Suprapubic skin (tissue), 4 donors: ENCODE results near the gene RNF20. TPM values are rescaled to one million over a fixed set of nuclear protein-coding genes. Genes with fewer than 3 reads are reported as not detected.
"Not testable (repeated sequence)": the region's sequence is repeated elsewhere in the genome, so short reads cannot be mapped to it uniquely, and the experiment has no call there.

ENCODE experiments used
- DNase-seq, 2 donors: peaks; one replicate each; pipeline ENCODE4 v3.0.0-alpha.2; 2019; ENCODE audit warnings: low spot score in 2 of 2
- H3K27ac ChIP-seq: fragments of 200-600 bp; sonication (generic); one replicate; pipeline ENCODE4 v1.5.1; 2019
- H3K27me3 ChIP-seq: fragments of 200-600 bp; sonication (generic); one replicate; pipeline ENCODE4 v1.5.1; 2019
- H3K36me3 ChIP-seq: fragments of 200-600 bp; sonication (generic); one replicate; pipeline ENCODE4 v1.5.1; 2019
- H3K4me1 ChIP-seq: fragments of 200-600 bp; sonication (generic); one replicate; pipeline ENCODE4 v1.5.1; 2019
- H3K4me3 ChIP-seq: fragments of 200-600 bp; sonication (generic); one replicate; pipeline ENCODE4 v1.5.1; 2019; ENCODE audit warnings: mild to moderate bottlenecking
- H3K9me3 ChIP-seq: fragments of 200-600 bp; sonication (generic); one replicate; pipeline ENCODE4 v1.5.1; 2019
- CTCF ChIP-seq, 2 donors: fragments of 200-600 bp in 1 of 2; fragments of 450-650 bp in 1 of 2; sonication (generic) in 1 of 2; IDR thresholded peaks; one replicate each; pipeline ENCODE4 v1.5.1; 2016 to 2019; ENCODE audit warnings: antibody characterized with exemption in 2 of 2, mild to moderate bottlenecking in 1 of 2, moderate library complexity in 1 of 2
- EP300 ChIP-seq: sonication (generic); formaldehyde crosslinking; IDR thresholded peaks from one replicate; pipeline ENCODE4 v1.6.1; 2017; ENCODE audit warnings: antibody characterized with exemption
- POLR2A ChIP-seq, 2 donors: fragments of 450-650 bp; IDR thresholded peaks; one replicate each; pipeline ENCODE4 v1.6.1; 2017; ENCODE audit warnings: antibody characterized with exemption in 2 of 2, mild to moderate bottlenecking in 2 of 2, moderate library complexity in 2 of 2
- POLR2AphosphoS5 ChIP-seq, 3 donors: sonication (generic); formaldehyde crosslinking; IDR thresholded peaks; one replicate each; pipeline ENCODE4 v1.6.1; 2017; ENCODE audit warnings: antibody characterized with exemption in 3 of 3
- WGBS: methylation state at CpG from one replicate; pipeline ENCODE4 v1.1.5; 2018; 5-methylcytosine and 5-hydroxymethylcytosine counted together
- total RNA-seq, 4 donors: library from RNA; depleted of rRNA; stranded (reverse); fragments of >200 nt; gene quantifications; one replicate each; pipeline ENCODE4 v1.1.0, GENCODE V29; 2016

RNF20 gene
- total RNA-seq, 4 donors from 2014 or later, result 16.0 to 24.1 (median 22.3) TPM

GRCh38 chr9:101536351-101536750, 2.7 kb downstream of the RNF20 start:
- Histone ChIP-seq H3K4me3 (no peak overlapping the region), H3K36me3 (peaks cover 25% of the 10 kb centered on the region), H3K27ac (no peak overlapping the region), H3K4me1 (peaks cover 33% of the 10 kb centered on the region), H3K9me3 (no peaks in the 10 kb centered on the region), H3K27me3 (no peaks in the 10 kb centered on the region)
- DNase-seq, result no peak
- TF ChIP-seq CTCF (IDR thresholded peaks at IDR 0.05) (no peak), POLR2AphosphoS5 (IDR thresholded peaks at IDR 0.05) (no peak)

DNA sequence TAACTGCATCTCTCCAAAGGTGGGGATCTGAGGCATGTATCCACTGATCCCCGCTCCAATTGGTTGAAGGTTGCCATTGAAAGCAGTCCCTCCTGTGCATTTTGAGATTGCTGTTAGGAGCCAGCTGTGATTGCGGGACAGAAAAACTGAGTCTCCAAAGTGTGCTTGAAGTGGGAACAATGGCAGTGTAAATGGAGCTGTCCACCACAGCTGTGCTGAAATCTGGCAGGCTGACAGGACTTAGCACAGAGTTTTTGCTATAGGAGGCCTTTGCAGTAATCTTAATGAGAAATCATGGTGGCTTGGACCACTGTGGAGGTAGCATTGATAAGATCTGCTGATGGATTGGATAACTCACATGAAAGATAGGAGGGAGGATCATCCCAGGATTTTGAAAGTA, 3.3 kb downstream of the RNF20 start:
- no peaks in the 10 kb centered on the region for H3K9me3 ChIP-seq
- no peak for DNase-seq
- TF ChIP-seq CTCF (IDR thresholded peaks at IDR 0.05) (no peak), EP300 (no peak), POLR2A (IDR thresholded peaks at IDR 0.05) (no peak), POLR2AphosphoS5 (IDR thresholded peaks at IDR 0.05) (no peak)
- WGBS, result 92% methylated on average over 2 of the region's 2 CpGs
- no peaks in the 10 kb centered on the region for H3K27me3 ChIP-seq
- peaks cover 33% of the 10 kb centered on the region for H3K4me1 ChIP-seq
- H3K4me3 ChIP-seq, result no peak overlapping the region
- peaks cover 27% of the 10 kb centered on the region for H3K36me3 ChIP-seq
- no peak overlapping the region for H3K27ac ChIP-seq

DNA sequence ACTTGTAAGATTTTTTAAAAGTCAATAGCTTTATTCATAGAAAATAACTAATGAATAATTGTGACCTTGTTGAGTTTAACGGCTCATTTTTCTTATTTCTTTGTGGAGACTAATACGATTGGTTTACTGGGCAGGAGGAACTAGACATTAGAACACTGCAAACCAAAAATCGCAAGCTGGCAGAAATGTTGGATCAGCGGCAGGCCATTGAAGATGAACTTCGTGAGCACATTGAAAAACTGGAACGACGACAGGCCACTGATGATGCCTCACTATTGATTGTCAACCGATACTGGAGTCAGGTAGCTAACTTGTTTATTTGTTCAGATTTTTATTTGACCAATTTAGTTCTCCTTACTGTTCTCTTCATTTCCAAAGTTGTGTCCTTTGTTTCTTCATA, 6.4 kb downstream of the RNF20 start:
- 98% methylated on average over 8 of the region's 8 CpGs for WGBS
- H3K27me3 ChIP-seq, result no peaks in the 10 kb centered on the region
- H3K9me3 ChIP-seq, result no peaks in the 10 kb centered on the region
- no peak overlapping the region for H3K4me3 ChIP-seq
- peaks cover 20% of the 10 kb centered on the region for H3K4me1 ChIP-seq
- peaks cover 37% of the 10 kb centered on the region for H3K36me3 ChIP-seq
- no peak for DNase-seq
- TF ChIP-seq POLR2A (IDR thresholded peaks at IDR 0.05) (no peak), EP300 (no peak), POLR2AphosphoS5 (IDR thresholded peaks at IDR 0.05) (no peak), CTCF (IDR thresholded peaks at IDR 0.05) (no peak)
- no peak overlapping the region for H3K27ac ChIP-seq

DNA sequence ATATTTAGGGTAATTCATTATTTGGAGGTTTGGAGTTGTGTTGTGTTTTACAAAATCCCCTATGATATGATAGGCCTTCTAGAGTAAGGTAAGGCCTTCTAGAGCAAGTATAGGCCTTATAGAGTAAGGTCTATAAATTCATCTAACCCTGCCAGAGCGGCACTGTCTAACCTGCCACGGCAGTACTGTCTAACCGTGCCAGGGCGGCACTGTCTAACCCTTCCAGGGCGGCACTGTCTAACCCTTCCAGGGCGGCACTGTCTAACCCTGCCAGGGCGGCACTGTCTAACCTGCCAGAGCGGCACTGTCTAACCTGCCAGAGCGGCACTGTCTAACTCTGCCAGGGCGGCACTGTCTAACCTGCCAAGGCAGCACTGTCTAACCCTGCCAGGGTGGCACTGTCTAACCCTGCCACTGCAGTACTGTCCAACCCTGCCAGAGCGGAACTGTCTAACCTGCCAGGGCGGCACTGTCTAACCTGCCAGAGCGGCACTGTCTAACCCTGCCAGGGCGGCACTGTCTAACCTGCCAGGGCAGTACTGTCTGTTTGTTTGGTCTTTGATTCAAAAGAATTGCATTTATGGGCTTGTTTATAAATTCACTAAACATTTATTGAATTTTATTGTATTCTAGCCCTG, 9.6 kb downstream of the RNF20 start:
- H3K4me1 ChIP-seq, result peaks cover 5% of the 10 kb centered on the region
- TF ChIP-seq POLR2AphosphoS5 (IDR thresholded peaks at IDR 0.05) (no peak), CTCF (IDR thresholded peaks at IDR 0.05) (no peak), POLR2A (IDR thresholded peaks at IDR 0.05) (no peak), EP300 (no peak)
- 54% methylated on average over 12 of the region's 14 CpGs for WGBS
- H3K4me3 ChIP-seq, result no peak overlapping the region
- H3K27ac ChIP-seq, result no peak overlapping the region
- H3K9me3 ChIP-seq, result no peaks in the 10 kb centered on the region
- H3K27me3 ChIP-seq, result no peaks in the 10 kb centered on the region
- H3K36me3 ChIP-seq, result peaks cover 59% of the 10 kb centered on the region
- no peak for DNase-seq

- peaks cover 90% of the 10 kb centered on the region for H3K36me3 ChIP-seq
- WGBS, result 90% methylated on average over 18 of the region's 18 CpGs
- not testable (repeated sequence) for H3K27ac ChIP-seq, DNase-seq, H3K9me3 ChIP-seq, H3K4me3 ChIP-seq, H3K27me3 ChIP-seq, H3K4me1 ChIP-seq
Measured at GRCh38 chr9:101549472-101550098, 15.9 kb downstream of the RNF20 start.

DNA sequence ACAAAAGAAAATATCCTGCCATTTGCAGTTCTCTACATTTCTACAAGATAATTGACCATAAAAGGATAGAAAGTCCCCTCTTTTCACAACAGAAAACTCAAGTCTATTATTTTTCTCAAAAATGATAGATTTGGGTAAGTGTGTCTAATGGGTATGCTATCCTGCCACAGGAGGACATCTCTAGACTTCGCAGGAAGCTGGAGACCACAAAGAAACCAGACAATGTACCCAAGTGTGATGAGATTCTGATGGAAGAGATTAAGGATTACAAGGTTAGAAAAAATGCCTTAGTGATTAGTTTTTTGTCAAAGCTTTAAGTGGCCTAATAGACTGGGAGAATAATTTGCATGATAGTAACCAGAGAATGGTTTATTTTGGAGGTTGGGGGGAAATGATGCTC, 28.1 kb downstream of the RNF20 start:
- H3K4me1 ChIP-seq, result no peaks in the 10 kb centered on the region
- no peaks in the 10 kb centered on the region for H3K27me3 ChIP-seq
- H3K4me3 ChIP-seq, result no peak overlapping the region
- 91% methylated on average over 1 of the region's 1 CpG for WGBS
- peaks cover 3% of the 10 kb centered on the region for H3K9me3 ChIP-seq
- H3K36me3 ChIP-seq, result peaks cover 86% of the 10 kb centered on the region
- H3K27ac ChIP-seq, result no peak overlapping the region
- TF ChIP-seq POLR2AphosphoS5 (IDR thresholded peaks at IDR 0.05) (no peak), POLR2A (IDR thresholded peaks at IDR 0.05) (no peak), CTCF (IDR thresholded peaks at IDR 0.05) (no peak), EP300 (no peak)
- no peak for DNase-seq
